Measurements from ENCODE around the gene CFAP46.

The CFAP46 gene

DNA sequence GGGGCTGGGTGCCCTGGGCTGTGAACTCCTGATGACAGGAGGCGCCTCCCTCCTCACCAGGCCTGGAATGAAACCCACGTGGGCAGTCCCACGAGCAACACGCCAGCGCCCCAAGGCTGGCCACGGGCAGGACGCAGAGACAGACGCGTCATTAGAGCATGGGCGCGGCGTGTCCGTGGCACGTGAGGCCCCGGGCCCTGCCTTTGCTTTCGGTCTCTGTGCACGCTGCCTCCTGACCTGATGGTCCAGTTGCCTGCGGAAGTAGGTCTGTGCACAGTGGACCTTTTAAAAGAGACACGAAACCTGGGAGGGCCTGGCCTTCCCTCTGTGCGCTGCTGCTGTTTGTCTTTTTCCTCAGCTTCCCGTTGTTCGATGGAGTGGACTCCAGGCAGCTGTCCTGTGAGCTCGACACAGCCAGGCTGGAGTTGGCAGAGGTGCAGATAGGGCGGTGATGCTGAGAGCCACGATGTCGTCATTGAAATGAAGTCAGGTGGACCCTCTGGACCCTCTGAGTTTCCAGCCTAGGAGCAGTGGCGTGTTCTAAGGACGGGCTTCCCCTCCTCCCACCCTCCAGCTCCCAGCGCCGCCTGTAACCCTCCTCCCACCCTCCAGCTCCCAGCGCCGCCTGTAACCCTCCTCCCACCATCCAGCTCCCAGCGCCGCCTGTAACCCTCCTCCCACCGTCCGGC, 40.1 kb upstream of the CFAP46 start:
- Histone ChIP-seq H3K79me2 (ENCODE audit: insufficient read depth, low read length) (no peaks in the 10 kb centered on the region), H3K36me3 (ENCODE audit: low read length) (no peaks in the 10 kb centered on the region), H3K27ac (ENCODE audit: low read depth, low read length) (no peak overlapping the region), H3K9me3 (ENCODE audit: insufficient read depth, low read length) (no peaks in the 10 kb centered on the region), H2AFZ (ENCODE audit: low read depth, low read length, severe bottlenecking) (no peak overlapping the region), H3F3A (ENCODE audit: insufficient read depth) (no peaks in the 10 kb centered on the region), H3K27me3 (ENCODE audit: low read length) (no peaks in the 10 kb centered on the region), H3K4me2 (ENCODE audit: low read depth, low read length, poor library complexity, severe bottlenecking) (no peak overlapping the region), H3K9me2 (replicated peaks; ENCODE audit: insufficient read depth, low read length) (no peaks in the 10 kb centered on the region), H4K20me1 (ENCODE audit: low read depth, low read length) (no peaks in the 10 kb centered on the region), H3K4me3 (ENCODE audit: insufficient read depth, low read length, poor library complexity, severe bottlenecking) (no peak overlapping the region), H3K9ac (ENCODE audit: low read length) (no peak overlapping the region)
- no peak for TF ChIP-seq CTCF (IDR thresholded peaks at IDR 0.05; ENCODE audit: insufficient read depth, low read length, poor library complexity, severe bottlenecking)
- TF ChIP-seq EZH2phosphoT487 (conservative IDR thresholded peaks at IDR 0.05; ENCODE audit: low read length): no peak

GRCh38 chr10:132981746-132982145, 39.4 kb upstream of the CFAP46 start:
- TF ChIP-seq CTCF (IDR thresholded peaks at IDR 0.05; ENCODE audit: insufficient read depth, low read length, poor library complexity, severe bottlenecking) (no peak), EZH2phosphoT487 (conservative IDR thresholded peaks at IDR 0.05; ENCODE audit: low read length) (no peak)
- H3F3A ChIP-seq (ENCODE audit: insufficient read depth): no peaks in the 10 kb centered on the region

DNA sequence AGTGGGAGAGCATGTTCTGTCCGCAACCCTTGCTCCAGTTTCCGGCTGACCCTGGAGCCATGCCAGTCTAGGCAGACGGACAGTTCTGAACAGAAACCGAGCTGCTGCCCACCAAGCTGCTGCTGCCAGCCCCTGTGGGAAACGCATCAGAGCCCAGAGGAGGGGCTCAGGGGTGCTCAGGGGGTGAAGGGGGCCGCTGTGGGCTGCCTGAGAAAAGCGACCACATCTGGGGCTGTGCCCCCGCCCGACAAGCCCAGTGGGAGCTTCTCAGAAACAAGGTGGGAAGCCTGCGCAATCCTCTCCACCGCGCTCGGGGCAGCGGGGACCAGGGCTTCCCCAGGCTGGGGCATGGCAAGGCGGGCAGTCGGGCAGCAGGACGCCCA, 38.8 kb upstream of the CFAP46 start:
- Histone ChIP-seq H3K79me2 (ENCODE audit: insufficient read depth, low read length) (no peaks in the 10 kb centered on the region), H2AFZ (ENCODE audit: low read depth, low read length, severe bottlenecking) (no peak overlapping the region), H3K9me2 (replicated peaks; ENCODE audit: insufficient read depth, low read length) (no peaks in the 10 kb centered on the region), H4K20me1 (ENCODE audit: low read depth, low read length) (no peaks in the 10 kb centered on the region), H3K4me2 (ENCODE audit: low read depth, low read length, poor library complexity, severe bottlenecking) (no peak overlapping the region), H3K27me3 (ENCODE audit: low read length) (no peaks in the 10 kb centered on the region), H3K4me3 (ENCODE audit: insufficient read depth, low read length, poor library complexity, severe bottlenecking) (no peak overlapping the region), H3K27ac (ENCODE audit: low read depth, low read length) (no peak overlapping the region), H3K36me3 (ENCODE audit: low read length) (no peaks in the 10 kb centered on the region), H3F3A (ENCODE audit: insufficient read depth) (no peaks in the 10 kb centered on the region), H3K9me3 (ENCODE audit: insufficient read depth, low read length) (no peaks in the 10 kb centered on the region), H3K9ac (ENCODE audit: low read length) (no peak overlapping the region)
- TF ChIP-seq EZH2phosphoT487 (conservative IDR thresholded peaks at IDR 0.05; ENCODE audit: low read length) (no peak), CTCF (IDR thresholded peaks at IDR 0.05; ENCODE audit: insufficient read depth, low read length, poor library complexity, severe bottlenecking) (no peak)

More at GRCh38 chr10:132981746-132982145, 39.4 kb upstream of the CFAP46 start:
- Histone ChIP-seq H4K20me1 (ENCODE audit: low read depth, low read length) (no peaks in the 10 kb centered on the region), H3K79me2 (ENCODE audit: insufficient read depth, low read length) (no peaks in the 10 kb centered on the region), H3K9me2 (replicated peaks; ENCODE audit: insufficient read depth, low read length) (no peaks in the 10 kb centered on the region), H3K4me3 (ENCODE audit: insufficient read depth, low read length, poor library complexity, severe bottlenecking) (no peak overlapping the region), H3K9ac (ENCODE audit: low read length) (no peak overlapping the region), H3K9me3 (ENCODE audit: insufficient read depth, low read length) (no peaks in the 10 kb centered on the region), H3K36me3 (ENCODE audit: low read length) (no peaks in the 10 kb centered on the region), H2AFZ (ENCODE audit: low read depth, low read length, severe bottlenecking) (no peak overlapping the region), H3K4me2 (ENCODE audit: low read depth, low read length, poor library complexity, severe bottlenecking) (no peak overlapping the region), H3K27me3 (ENCODE audit: low read length) (no peaks in the 10 kb centered on the region), H3K27ac (ENCODE audit: low read depth, low read length) (no peak overlapping the region)

All from SU-DHL-6 (cell line).